ENCODE data around the gene DNAJA4. TPM values are rescaled to one million over a fixed set of nuclear protein-coding genes. Genes with fewer than 3 reads are reported as not detected.

Gene DNAJA4
- total and polyA plus RNA-seq, 2 of the 13 experiments (the other 11 are each of a cell fraction or from before 2014, with no cell fraction given) = not detected

- TF ChIP-seq HOXA9 (CRISPR knock-in tag; IDR thresholded peaks at IDR 0.05; ENCODE audit: borderline replicate concordance) = no peak
- TF ChIP-seq ZNF710 (CRISPR knock-in tag; IDR thresholded peaks at IDR 0.05; ENCODE audit: borderline replicate concordance) = 0 out of 2 replicates have a peak, but pooled peaks have one; percentile 38
- TF ChIP-seq SRSF1 (optimal IDR thresholded peaks at IDR 0.05; ENCODE audit: low read depth, low read length) = peak; percentile 57
- TF ChIP-seq ARNT2 (CRISPR knock-in tag; IDR thresholded peaks at IDR 0.05; ENCODE audit: low read depth) = peak; percentile 83
- TF ChIP-seq ZIK1 (CRISPR knock-in tag; IDR thresholded peaks at IDR 0.05; ENCODE audit: borderline replicate concordance, low read depth) = no peak
- peak; percentile 93 for TF ChIP-seq HBP1 (CRISPR knock-in tag; IDR thresholded peaks at IDR 0.05; ENCODE audit: low read depth)
- no peak for TF ChIP-seq ZC3H13 (CRISPR knock-in tag; IDR thresholded peaks at IDR 0.05)
- peak; percentile 78 for TF ChIP-seq TAF15 (IDR thresholded peaks at IDR 0.05; ENCODE audit: low read depth, low read length, poor library complexity, severe bottlenecking)
- no peak for TF ChIP-seq ZNF30 (CRISPR knock-in tag; IDR thresholded peaks at IDR 0.05)
- peak; percentile 97 for TF ChIP-seq NR2C2 (CRISPR knock-in tag; IDR thresholded peaks at IDR 0.05; ENCODE audit: borderline replicate concordance)
- peak; percentile 60; the same call in 1 of the 2 replicates for TF ChIP-seq MXD3 (CRISPR knock-in tag; IDR thresholded peaks at IDR 0.05)
- peak; percentile 75 for TF ChIP-seq ZNF407 (CRISPR knock-in tag; IDR thresholded peaks at IDR 0.05; ENCODE audit: not compliant biosample characterization)
- no peak for TF ChIP-seq TOE1 (CRISPR knock-in tag; IDR thresholded peaks at IDR 0.05)
- TF ChIP-seq ZBTB3 (CRISPR knock-in tag; IDR thresholded peaks at IDR 0.05; ENCODE audit: borderline replicate concordance, low read depth) = peak; percentile 94
- no peak for TF ChIP-seq JUNB (CRISPR knock-in tag; IDR thresholded peaks at IDR 0.05; ENCODE audit: borderline replicate concordance)
- no peak for TF ChIP-seq FOXK2 (IDR thresholded peaks at IDR 0.05)
Measured at GRCh38 chr15:78299101-78299930, 35.0 kb downstream of the DNAJA4 start, which contains the start of gene SKIC8 (continued).

Data from HepG2 (cell line).